NCI-H510A treated with DMSO at 0.1 percent for 48 hours (cell line): ENCODE measurements around the gene SLC39A11.
"Not testable (repeated sequence)": the region's sequence is repeated elsewhere in the genome, so short reads cannot be mapped to it uniquely, and the experiment has no call there.

Source experiments
- DNase-seq: peaks from one replicate; lab custom pipeline; 2025; lab: John Stamatoyannopoulos, UW

The SLC39A11 gene

GRCh38 chr17:73071066-73071999, 21.2 kb downstream of the SLC39A11 start:
- DNase-seq, result no peak

- DNase-seq, result no peak
Measured at GRCh38 chr17:73069841-73070240, 22.6 kb downstream of the SLC39A11 start.

- DNase-seq, result no peak
Measured at GRCh38 chr17:73069164-73069770, 23.2 kb downstream of the SLC39A11 start.

GRCh38 chr17:73068322-73069153, 23.9 kb downstream of the SLC39A11 start:
- DNase-seq, result no peak

- not testable (repeated sequence) for DNase-seq
Measured at GRCh38 chr17:73067699-73068098, 24.8 kb downstream of the SLC39A11 start.

GRCh38 chr17:73067075-73067474, 25.4 kb downstream of the SLC39A11 start:
- DNase-seq, result no peak

- no peak for DNase-seq
Measured at GRCh38 chr17:73066148-73066884, 26.2 kb downstream of the SLC39A11 start.

- no peak for DNase-seq
Measured at GRCh38 chr17:73065376-73065775, 27.1 kb downstream of the SLC39A11 start.

GRCh38 chr17:73064084-73064938, 28.2 kb downstream of the SLC39A11 start:
- no peak for DNase-seq

GRCh38 chr17:73062726-73063125, 29.8 kb downstream of the SLC39A11 start:
- no peak for DNase-seq

- DNase-seq, result no peak
Measured at GRCh38 chr17:73061161-73061560, 31.3 kb downstream of the SLC39A11 start.

GRCh38 chr17:73060721-73061120, 31.8 kb downstream of the SLC39A11 start:
- no peak for DNase-seq

GRCh38 chr17:73059713-73060112, 32.8 kb downstream of the SLC39A11 start:
- DNase-seq, result not testable (repeated sequence)

GRCh38 chr17:73058022-73058421, 34.5 kb downstream of the SLC39A11 start:
- no peak for DNase-seq

- DNase-seq, result no peak
Measured at GRCh38 chr17:73057196-73057595, 35.3 kb downstream of the SLC39A11 start.

GRCh38 chr17:73052923-73053322, 39.6 kb downstream of the SLC39A11 start:
- no peak for DNase-seq

- DNase-seq, result no peak
Measured at GRCh38 chr17:73050797-73051196, 41.7 kb downstream of the SLC39A11 start.

GRCh38 chr17:73048170-73048569, 44.3 kb downstream of the SLC39A11 start:
- DNase-seq, result no peak

- no peak for DNase-seq
Measured at GRCh38 chr17:73045724-73046123, 46.8 kb downstream of the SLC39A11 start.

- DNase-seq, result no peak
Measured at GRCh38 chr17:73043686-73044581, 48.6 kb downstream of the SLC39A11 start.
